Measurements from ENCODE around the gene LYVE1.

LYVE1 gene

DNA sequence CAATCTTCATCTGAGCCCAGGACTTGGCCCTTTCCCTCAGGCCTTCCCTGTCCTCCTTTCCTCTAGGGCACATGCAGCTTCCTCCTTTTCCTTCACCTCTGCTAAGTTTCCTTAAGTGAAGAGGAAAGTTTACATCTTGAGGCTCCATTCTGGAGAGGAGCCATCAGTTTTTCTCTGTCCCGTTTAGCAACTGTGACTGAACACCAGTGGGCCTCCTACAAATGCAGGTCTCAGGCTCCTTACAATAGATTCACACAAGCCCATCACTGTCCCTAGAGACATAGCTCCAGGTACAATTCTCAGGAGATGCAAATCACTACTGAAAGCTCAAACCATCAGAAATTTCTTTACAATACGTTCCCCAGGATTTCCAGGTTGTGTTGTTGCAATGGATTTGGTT, 23.3 kb upstream of the LYVE1 start:
- DNase-seq = no peak

DNA sequence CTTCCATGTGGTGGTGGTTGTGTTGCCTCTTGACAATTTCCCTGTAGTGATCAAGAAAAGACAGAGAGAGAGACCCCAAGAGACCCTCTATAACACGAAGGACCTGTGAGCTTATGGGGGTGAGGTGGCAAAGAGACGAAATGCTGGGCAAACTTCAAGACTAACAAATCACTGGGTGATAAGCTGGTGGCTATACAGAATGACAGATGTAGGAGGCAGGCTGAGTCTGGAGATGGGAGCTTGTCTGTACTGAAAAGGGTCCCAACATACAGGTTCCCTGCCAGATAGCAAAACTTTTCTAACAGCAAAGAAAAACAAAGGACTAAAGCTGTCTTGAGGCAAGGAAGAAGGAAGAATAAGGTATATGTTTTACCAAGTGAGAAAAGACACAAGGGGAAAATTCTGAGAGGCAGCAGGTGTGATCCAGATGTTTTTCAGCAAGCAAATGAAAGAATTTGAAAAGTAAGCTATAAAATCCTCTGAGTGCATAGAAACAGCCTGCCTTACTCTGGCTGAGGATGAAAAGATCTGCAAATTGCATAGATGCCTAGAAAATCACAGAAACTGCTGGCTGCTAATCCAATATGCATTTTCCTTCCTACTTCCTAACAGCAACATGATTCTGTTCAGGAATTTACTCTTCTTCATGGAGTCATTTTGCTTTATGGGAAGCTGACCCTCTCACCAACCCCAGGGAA, 21.9 kb upstream of the LYVE1 start:
- no peak for DNase-seq

DNA sequence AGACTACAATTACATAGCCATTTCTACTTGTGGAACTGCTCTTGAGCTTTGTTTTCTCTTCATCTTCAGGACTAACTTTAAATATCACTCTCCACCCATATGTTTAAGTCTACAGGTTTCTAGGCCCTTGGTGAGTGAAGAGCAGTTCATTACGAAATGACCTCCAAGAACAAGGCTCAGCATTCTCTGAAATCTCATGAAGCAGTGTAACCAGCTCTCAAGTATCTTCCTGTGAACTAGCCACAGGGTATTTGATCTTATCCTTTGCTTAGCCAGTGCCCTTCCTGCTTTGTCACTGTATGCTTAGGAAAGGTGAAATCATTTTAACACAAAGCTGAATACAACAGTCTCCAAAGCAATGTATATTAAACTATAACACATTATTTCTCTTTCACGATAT, 20.4 kb upstream of the LYVE1 start:
- DNase-seq = no peak

DNA sequence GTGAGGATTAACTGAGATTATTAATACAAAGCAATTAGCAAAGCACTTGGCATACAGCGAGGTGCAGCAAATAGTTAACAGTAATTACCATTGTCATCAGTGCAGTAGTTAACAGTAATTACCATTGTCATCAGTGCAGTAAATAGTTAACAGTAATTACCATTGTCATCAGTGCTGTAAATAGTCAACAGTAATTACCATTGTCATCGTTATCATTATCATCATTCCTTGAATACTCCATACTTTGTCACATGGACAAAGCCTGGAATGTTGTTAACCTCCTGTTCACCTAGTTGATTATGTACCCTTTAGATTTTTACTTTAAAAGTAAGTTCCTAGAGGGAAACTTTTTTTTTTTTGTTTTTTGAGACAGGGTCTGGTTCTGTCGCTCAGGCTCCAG, 19.5 kb upstream of the LYVE1 start:
- no peak for DNase-seq

DNA sequence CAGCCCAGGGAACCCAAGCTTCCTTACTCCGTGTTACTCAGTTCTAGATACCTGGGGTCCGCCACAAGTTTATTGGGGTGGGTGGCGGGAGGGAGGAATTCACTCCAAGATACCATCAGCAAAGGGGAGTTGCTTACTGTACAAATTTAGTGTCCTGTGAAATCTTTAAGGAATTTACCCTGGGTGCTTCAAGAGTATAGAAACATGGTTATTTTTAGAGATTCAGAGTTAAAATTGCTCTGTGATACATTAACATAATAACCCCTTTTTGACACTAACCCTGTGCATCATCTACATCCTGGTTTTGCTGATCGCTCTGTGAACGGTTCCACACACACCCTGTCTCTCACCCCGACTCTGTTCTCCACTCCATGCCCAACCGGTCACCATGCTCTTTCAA, 18.9 kb upstream of the LYVE1 start:
- no peak for DNase-seq

DNA sequence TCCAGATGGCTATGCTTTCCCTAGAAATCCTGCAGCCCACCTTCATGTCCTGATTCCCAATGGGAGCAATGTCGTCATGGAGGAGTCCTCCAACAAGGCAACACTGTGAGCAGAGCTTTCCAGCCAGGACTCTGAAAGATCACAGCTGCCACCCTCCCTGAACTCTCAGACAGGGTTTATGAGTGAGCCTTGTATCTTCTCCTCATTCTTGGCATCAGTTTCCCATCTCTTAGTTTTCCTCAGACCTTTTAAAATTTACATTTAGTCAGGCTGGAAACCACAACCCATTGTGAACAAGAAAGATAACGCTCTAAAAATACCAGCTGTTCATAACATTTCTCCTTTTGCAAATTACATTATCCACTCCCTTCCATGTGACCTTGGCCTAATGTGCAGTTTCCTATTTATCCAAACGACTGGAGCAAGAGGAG, 15.6 kb upstream of the LYVE1 start:
- no peak for DNase-seq

DNA sequence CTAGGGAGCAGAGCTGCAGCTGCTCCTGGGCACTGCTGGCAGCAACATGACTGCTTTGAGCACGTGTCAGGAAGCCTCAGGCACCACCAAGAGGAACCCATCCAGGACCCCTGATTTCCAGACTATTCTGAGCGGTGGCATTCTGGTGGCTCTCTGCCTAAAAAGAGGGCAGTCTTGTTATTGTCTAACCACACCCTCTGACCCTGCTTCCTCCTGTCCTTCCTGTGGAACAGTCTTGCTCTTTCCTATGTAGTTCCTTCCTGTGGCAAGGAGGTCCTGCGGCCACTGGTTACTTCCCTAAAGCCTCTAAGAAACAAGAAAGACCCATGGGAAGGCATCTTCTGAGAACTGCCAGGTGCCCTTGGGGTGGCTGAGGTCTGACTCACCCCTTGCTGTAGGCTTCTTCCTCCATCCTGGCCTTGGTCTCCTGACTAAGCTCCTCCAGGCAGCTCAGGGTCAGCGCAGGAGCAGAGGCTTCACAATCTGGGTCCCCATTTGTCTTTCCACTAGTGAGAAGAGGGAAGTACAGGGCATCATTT, 13.1 kb upstream of the LYVE1 start:
- DNase-seq = no peak

DNA sequence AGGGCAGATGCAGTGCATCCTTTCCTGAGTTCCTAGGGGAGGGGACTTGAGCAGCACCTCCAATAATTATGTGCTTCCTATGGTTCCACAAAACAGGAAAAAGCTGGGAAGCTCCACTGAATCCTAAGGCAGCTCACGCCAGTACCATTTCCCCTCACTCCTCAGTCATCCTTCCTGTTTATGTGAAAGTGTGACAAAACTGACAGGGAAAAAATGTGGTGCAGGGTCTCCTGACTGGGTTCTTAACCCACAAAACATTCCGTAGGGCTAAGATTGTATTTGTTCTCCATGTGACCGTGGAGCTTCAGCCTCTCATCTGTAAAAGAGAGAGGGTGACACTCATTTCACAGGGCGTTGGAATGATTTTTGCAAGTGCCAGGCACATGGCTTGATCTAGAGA, 12.2 kb upstream of the LYVE1 start:
- no peak for DNase-seq

DNA sequence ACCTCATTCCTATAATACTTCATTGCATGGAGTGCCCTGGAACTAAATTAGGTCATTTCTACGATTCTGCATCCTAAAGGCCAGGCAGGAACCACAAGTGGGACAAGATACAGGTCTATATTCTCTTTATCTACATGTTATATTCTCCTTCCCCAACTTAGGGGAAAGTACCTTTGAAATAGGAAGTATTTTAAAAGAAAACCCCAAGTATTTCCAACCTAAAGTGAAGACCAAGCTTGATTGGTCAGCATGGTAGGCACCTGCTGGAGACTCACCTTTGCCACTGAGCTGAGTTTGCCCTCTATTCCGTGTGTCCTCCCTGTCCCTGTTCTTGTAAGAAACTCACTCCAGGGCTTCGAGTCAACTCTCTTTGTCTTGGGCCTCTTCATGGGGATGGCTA, 11.2 kb upstream of the LYVE1 start:
- DNase-seq = no peak

DNA sequence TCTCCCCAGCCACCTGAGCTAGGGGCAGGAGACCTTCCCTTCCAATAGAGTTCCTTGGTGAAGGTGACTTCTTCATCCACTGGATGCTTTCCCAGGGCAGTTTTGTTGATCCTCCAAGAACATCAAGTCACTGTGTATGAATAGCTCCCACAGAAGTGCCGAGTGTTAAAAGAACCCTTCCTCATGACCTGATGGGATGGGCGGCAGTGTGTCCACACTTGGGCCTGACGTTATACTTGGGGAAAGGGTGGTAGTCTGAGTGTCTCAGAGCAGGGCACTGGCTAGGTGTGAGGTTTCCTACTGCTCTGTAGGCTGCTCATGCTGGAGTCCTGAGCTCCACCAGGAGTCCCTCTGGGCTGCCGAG, 7.6 kb upstream of the LYVE1 start:
- no peak for DNase-seq

DNA sequence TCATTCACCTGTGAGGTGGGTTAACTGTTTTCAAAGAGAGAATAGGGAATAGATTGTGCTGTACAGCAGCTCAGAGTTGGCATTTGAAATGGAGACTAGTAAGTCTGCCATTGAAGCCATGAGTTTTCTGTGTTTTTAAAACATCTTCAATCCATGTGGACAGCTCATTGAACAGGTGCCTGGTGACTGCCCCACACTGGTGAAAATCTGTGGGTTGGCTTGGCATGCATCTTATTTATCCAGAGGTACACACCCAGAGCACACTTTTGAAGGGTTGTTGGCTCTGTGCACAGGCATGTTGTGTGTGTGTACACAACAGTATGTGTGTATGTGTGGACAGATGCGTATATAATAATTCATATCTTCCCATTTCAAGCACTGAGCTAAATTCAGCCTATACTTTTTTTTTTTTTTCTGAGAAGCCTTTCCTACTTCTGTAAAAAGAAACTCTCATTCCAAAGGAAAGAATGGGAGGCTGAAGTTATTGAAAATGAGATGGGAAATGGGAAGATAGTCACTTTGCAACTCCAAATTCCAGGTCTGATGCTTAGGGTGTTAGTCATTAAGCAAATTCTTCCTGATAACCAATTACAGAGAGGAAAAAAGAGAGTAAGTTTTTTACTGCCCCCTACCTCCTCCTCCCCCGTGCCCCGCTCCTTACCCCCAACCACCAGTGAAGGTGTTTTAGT, 7.0 kb upstream of the LYVE1 start:
- no peak for DNase-seq

DNA sequence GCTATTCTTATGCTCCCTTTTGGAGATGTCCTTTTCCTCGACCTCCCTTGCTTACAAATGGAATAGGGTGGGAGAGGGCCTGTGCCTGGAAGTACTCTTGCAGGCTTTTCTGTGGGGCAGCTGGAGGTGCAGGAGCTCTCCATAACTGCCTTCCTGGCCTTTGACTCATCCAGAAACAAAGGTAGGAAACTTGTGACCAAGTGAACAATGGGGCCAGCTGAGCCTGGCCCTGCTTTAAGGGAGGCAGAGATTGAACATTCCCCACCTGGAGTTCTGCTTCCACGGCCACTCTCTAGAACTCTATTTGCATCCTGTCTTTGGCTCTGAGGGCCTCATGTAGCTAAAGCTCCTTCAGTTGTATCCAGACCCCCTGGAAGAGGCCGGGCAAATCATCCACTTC, 5.1 kb upstream of the LYVE1 start:
- DNase-seq = no peak

DNA sequence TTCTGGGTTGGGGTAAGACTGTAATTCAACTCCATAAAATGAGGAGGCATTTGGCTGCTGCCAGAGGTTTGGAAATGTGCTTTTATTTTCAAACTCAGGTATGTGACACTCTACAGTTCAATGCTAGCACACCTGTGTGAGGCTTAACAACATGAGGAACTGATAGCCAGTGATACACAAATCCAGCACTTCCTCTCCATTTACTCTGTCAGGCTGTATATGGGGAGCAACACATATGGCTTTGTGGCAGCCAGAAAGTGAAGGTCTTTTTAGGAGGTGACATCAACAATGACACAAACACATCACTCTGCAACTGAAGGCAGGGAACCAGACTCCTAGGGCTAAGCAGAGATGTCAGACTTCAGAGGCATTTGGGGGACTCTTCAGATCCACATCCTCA, 4.6 kb upstream of the LYVE1 start:
- DNase-seq = no peak

DNA sequence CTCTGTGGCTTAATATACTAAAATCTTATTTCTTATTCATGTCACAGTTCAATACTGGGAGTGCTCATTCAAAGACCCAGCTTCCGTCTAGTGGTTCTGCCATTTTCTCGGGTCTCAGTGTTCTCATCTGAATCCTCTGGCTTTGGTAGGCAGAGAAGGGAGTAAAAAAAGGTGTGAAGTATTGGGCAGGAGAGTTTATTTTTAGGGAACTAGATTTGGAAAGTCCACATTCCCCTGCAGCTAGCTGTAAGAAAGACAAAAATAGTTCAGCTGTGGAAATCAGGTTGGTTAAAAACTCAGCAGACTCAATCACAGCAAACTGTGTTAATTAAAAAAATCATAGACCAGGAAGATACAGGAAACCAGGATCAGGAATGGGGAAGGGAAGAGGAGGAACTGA, 4.1 kb upstream of the LYVE1 start:
- no peak for DNase-seq

DNA sequence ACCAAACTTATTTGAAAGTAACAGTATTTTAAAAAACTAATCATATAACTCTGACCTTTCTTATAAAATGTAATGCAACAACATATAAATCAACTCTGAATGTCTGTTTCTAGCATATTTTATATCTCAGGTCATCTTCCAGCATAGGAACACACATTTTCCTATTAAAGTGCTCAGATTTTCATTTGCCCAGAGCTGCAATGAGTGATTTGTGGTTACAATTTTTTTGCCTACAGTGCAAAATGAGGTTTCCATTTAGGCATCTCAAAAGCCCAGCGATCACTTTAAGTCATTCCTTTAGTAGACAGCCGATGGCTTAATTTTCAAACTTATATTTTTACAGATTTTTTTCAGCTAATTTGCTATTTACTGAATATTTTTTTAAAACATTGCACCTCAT, 1.0 kb downstream of the LYVE1 start:
- no peak for DNase-seq

DNA sequence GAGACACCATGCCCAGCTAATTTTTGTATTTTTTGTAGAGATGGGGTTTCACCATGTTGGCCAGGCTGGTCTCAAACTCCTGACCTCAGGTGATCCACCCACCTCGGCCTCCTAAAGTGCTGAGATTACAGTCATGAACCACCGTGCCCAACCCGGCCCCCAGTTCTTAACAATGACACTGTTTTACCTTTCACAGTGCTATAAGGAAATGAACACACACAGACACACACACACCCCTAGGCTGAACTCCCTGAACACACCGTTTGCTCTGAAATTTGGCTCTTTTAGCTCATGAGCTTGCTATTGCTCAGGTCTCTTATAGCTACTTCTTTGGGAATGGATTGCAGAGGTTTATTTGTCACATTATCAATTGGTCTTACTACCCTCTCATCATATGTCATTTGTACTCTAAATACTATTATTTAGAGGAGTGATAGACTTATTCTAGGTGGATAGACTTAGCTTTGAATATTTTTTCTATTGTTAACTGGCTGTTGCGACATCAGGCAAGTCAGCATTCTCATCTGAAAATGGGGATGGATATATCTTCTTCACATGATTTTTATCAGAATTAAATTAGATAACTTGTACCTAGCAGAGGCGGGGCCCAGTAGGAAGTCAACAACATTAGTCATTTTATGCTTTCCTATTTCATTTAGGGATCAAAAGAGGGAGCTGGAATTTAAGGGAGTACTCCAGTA, 2.1 kb downstream of the LYVE1 start:
- DNase-seq = no peak

DNA sequence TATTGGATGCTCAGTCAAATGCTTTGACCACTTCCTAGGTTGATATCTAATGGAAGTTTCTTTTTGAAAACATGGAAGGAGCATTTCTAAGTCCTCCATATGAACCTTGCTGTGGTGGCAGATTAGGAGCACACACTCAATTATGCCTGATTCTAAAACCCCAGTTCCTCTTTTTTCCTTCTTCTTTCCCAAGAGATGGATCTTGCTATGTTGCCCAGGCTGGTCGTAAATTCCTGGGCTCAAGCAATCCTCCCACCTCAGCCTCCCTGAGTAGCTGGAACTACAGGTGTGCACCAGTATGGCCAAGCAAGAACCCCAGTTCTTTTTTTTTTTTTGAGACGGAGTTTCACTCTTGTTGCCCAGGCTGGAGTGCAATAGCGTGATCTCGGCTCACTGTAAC, 3.0 kb downstream of the LYVE1 start:
- DNase-seq = no peak

DNA sequence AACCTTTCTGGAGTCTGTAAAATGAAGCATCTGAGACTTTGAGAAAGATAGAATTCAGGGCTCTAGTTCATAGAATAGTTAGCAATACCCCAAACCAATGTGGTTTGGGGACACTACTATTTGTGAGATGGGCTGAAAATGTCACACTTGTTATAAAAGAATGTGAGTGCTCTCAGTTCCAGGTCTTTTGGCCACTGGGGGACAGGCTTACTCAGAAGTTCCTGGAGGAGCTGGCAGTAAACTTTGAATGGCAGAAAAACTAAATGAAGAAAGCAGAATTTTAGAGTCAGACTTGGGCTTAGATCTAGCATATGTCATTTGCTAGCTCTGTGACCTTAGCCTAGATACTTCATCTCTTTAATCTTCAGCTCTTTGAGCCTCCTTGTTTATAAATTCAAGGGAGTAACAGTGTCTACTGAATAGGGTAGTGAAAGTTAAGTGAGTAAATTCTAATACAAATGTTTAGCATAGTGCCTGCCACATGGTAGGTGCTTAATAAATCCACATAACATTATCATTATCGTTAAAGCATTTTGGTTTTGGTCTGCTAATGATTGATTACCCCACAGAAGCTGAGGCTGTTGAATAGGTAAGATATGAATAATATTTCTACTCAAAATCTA, 3.7 kb downstream of the LYVE1 start:
- no peak for DNase-seq

DNA sequence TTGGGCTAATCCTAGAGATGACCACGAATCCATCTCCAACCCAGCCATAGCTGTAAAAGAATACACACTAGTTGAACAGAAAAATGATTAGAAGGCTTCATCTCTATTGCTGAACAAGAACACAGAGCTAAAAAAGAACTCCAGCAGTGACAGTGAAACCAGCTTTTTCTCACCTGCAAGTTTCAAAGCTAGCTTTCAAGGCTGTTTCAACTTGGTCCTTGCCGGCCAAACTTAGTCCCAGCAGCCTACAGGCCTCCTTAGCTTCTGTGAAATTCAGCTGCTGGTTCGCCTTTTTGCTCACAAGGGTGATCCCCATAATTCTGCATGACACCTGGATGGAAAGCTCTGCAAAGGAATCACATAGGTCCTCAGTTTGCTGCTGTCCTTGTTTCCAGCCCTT, 4.4 kb downstream of the LYVE1 start:
- DNase-seq = no peak

DNA sequence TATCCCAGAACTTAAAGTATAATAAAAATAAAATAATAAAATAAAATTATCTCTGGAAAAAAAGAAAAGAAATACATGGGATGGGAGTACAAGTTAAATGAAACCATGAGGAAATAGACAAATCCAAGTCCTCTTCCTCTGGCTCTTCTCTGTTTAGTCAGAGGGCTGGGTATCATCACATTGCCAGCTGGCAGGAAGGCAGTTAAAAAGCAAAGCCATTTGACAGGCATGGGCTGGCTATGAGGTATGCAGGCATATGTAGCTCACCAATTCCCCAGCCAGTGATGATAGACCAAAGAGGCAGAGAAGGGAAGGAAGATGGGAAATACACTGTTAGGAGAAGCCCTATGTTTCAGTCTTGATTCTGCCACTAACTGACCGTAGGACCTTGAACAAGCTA, 6.5 kb downstream of the LYVE1 start:
- no peak for DNase-seq

DNA sequence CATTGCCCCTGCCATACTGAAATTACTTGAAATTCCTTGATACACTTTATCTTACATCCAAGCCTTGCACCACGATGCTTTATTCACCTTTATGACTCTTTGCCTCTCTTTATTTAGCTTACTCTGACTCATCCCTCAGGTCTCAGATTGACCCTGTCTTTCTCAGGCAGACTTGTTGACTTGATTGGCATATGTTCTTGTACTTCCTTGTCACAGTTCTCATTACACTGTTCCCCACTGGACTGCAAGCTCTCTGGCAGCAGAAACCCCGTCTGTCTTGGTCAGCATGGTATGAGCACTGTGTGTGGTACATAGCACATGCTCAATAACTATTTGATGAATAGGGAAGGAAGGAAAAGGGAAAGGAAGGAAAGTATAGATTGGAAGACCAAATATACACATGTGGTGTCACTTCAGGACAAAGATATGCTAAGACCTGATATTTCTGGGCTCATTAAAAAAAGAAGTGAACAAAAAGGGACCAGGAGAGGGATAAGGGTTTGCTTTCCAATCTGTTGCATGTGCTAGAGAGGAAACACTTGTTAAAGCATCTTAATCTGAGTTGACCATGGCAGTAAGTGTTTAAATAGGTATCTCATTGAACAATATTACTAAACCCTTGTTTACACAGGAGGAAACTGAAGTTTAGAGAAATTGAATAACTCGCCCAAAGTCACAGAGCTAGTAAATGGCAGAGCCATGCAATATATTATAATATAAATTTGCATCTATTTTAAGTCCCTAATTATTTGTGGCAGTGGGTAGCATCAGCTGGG, 7.2 kb downstream of the LYVE1 start:
- no peak for DNase-seq

DNA sequence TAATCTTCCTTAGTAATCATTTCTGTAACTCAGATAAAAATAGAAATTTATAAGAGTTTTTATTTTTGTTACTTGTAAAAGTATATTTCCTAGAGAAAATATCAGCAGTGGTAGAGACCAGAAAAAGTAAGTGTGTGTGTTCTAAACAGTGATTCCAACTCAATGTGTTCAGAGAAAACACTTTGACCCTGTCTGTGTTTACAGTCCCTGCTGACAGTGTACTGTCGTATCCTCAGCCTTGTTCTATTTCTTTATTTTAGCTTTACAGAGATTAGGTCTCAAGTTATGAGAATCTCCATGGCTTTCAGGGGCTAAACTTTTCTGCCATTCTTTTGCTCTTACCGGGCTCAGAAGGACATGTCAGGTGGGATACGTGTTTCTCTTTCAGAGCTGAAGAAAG, 10.2 kb downstream of the LYVE1 start:
- DNase-seq = no peak

DNA sequence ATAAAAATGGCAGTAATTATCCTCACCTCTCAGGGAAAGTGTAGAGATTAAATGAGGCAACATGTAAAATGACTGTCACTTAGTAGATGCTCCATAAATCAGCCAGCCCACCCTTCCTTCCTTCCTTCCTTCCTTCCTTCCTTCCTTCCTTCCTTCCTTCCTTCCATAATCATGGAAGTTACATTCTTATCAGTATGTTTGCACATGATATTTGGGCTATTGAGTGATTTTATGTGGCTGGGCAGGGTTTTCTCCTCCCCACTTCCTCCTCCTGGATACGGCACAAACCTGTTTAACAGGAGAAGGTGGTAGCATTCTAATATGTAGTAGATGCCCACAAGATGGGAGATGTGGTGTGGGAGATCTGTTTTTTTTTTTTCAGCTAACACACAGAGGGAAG, 11.9 kb downstream of the LYVE1 start:
- no peak for DNase-seq

All from activated T-cell treated with anti-CD3 and anti-CD28 coated beads, Interleukin-2, amount 50 U/mL, for 1 hour (primary cell).